HAP-1 (cell line): ENCODE results near the gene ZFAND2A.
"Not testable (repeated sequence)": the region's sequence is repeated elsewhere in the genome, so short reads cannot be mapped to it uniquely, and the experiment has no call there.

Experiments
- DNase-seq, 2 experiments: peaks; one replicate each; pipeline ENCODE4 v3.0.0-alpha.2; 2016 to 2020; ENCODE audit warnings: low spot score in 2 of 2
- H3K27me3 ChIP-seq: fragments of 250-450 bp; sonication (Bioruptor Pico); 2 replicates; pipeline ENCODE4 v1.5.1; 2020; ENCODE audit warnings: low read depth, mild to moderate bottlenecking, moderate library complexity
- H3K36me3 ChIP-seq: fragments of 250-450 bp; sonication (Bioruptor Pico); replicated peaks from 2 replicates; pipeline ENCODE4 v1.5.1; 2020; ENCODE audit warnings: mild to moderate bottlenecking
- H3K4me1 ChIP-seq: fragments of 250-450 bp; sonication (Bioruptor Pico); 2 replicates; pipeline ENCODE4 v1.5.1; 2020; ENCODE audit warnings: mild to moderate bottlenecking
- H3K4me3 ChIP-seq: fragments of 250-450 bp; sonication (Bioruptor Pico); 2 replicates; pipeline ENCODE4 v1.5.1; 2020; ENCODE audit warnings: mild to moderate bottlenecking, moderate library complexity
- H3K9me3 ChIP-seq: fragments of 250-450 bp; sonication (Bioruptor Pico); 2 replicates; pipeline ENCODE4 v1.5.1; 2020; ENCODE audit warnings: mild to moderate bottlenecking, moderate library complexity
- in situ Hi-C: fragments of 300-500 bp; cut with MboI; formaldehyde crosslinking; loops from 3 replicates; pipeline ENCODE4 v1.14.3; 2020; ENCODE audit warnings: low sequenced_read_pairs, inconsistent platforms, mixed read lengths

Gene ZFAND2A

DNA sequence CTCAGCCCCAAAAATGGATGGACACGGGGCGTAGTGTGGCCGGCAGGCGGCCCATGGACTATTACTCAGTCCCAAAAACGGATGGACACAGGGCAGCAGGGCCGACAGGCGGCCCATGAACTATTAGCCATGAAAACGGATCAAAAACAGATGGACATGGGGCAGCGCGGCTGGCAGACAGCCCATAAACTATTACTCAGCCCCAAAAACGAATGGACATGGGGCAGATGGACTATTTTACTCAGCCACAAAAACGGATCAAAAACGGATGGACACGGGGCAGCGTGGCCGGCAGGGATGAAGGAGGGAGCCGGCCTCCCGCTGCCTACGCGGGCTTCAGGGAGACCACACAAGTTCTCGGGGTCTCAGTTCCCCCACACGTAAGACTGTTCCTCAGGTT is 39.2 kb downstream of the ZFAND2A start:
- in situ Hi-C loops: no loop called here
- no peaks in the 10 kb centered on the region for H3K27me3 ChIP-seq

DNA sequence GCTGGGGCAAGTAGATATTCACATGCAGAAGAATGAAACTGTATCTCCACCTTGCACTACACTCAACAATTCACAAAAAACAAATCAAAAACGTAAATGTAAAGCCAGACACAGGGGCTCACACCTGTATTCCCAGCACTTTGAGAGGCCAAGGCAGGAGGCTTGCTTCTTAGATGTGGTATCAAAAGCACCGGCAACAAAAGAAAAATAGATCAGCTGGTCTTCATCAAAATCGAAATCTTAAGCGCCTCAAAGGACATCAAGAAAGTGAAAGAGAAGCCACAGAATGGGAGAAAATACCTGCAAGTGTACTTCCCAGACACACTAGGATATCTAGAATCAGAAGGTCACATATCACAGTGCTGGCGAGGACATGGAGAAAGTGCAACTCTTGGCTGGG is 40.8 kb downstream of the ZFAND2A start:
- no peaks in the 10 kb centered on the region for H3K36me3 ChIP-seq
- in situ Hi-C loops: no loop called here
- no peak overlapping the region for H3K4me3 ChIP-seq
- no peaks in the 10 kb centered on the region for H3K9me3 ChIP-seq
- DNase-seq: no peak
- no peaks in the 10 kb centered on the region for H3K27me3 ChIP-seq
- H3K4me1 ChIP-seq: no peaks in the 10 kb centered on the region

More for the DNA sequence above, 39.2 kb downstream of the ZFAND2A start:
- H3K4me1 ChIP-seq: no peaks in the 10 kb centered on the region
- no peaks in the 10 kb centered on the region for H3K9me3 ChIP-seq
- 0 out of 2 replicates have a peak, but pooled peaks cover 4% of the 10 kb centered on the region for H3K36me3 ChIP-seq
- H3K4me3 ChIP-seq: no peak overlapping the region
- no peak for DNase-seq

DNA sequence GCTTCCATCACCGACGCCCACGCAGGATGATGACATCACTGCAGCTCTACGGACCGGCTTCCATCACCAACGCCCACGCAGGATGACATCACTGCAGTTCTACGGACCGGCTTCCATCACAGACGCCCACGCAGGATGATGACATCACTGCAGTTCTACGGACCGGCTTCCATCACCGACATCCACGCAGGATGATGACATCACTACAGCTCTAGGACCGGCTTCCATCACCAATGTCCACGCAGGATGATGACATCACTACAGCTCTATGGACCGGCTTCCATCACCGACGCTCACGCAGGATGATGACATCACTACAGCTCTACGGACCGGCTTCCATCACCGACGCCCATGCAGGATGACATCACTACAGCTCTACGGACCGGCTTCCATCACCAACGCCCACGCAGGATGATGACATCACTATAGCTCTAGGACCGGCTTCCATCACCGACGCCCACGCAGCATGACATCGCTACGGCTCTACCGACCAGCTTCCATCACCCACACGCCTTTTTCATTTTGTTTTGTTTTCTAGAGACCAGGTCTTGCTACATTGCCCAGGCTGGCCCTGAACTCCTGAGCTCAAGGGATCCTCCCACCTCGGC is 42.6 kb downstream of the ZFAND2A start:
- no peaks in the 10 kb centered on the region for H3K4me1 ChIP-seq
- H3K9me3 ChIP-seq: no peaks in the 10 kb centered on the region
- no peaks in the 10 kb centered on the region for H3K27me3 ChIP-seq
- no peak overlapping the region for H3K4me3 ChIP-seq
- in situ Hi-C loops: no loop called here
- H3K36me3 ChIP-seq: no peaks in the 10 kb centered on the region
- DNase-seq: no peak

DNA sequence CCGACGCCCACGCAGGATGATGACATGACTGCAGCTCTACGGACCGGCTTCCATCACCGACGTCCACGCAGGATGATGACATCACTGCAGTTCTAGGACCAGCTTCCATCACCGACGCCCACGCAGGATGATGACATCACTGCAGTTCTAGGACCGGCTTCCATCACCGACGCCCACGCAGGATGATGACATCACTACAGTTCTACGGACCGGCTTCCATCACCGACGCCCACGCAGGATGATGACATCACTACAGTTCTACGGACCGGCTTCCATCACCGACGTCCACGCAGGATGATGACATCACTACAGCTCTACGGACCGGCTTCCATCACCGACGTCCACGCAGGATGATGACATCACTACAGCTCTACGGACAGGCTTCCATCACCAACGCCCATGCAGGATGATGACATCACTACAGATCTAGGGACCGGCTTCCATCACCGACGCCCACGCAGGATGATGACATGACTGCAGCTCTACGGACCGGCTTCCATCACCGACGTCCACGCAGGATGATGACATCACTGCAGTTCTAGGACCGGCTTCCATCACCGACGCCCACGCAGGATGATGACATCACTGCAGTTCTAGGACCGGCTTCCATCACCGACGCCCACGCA is 43.5 kb downstream of the ZFAND2A start:
- H3K9me3 ChIP-seq, H3K36me3 ChIP-seq, in situ Hi-C loops, H3K27me3 ChIP-seq, H3K4me1 ChIP-seq, H3K4me3 ChIP-seq, DNase-seq: not testable (repeated sequence)

DNA sequence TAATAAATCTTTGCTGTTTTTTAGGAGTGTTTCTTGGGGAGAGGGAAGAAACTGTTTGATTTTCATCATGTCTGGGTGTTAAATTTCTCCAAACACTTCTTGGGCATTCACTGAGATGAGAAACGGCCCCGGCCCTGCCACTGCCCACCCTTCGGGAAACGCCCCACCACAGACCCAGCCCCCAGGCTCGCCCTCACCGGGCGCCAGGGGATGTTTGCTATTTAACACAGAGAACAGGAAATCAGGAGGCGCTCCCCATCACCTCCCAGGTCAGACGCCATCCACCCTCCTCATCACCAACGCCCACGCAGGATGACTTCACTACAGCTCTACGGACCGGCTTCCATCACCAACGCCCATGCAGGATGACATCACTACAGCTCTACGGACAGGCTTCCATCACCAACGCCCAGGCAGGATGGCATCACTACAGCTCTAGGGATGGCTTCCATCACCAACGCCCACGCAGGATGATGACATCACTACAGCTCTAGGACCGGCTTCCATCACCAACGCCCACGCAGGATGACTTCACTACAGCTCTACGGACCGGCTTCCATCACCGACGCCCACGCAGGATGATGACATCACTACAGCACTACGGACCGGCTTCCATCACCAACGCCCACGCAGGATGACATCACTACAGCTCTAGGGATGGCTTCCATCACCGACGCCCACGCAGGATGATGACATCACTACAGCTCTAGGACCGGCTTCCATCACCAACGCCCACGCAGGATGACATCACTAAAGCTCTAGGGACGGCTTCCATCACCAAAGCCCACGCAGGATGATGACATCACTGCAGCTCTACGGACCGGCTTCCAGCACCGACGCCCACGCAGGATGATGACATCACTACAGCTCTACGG is 44.6 kb downstream of the ZFAND2A start:
- H3K27me3 ChIP-seq, H3K9me3 ChIP-seq, H3K36me3 ChIP-seq, DNase-seq, H3K4me3 ChIP-seq, in situ Hi-C loops, H3K4me1 ChIP-seq: not testable (repeated sequence)

DNA sequence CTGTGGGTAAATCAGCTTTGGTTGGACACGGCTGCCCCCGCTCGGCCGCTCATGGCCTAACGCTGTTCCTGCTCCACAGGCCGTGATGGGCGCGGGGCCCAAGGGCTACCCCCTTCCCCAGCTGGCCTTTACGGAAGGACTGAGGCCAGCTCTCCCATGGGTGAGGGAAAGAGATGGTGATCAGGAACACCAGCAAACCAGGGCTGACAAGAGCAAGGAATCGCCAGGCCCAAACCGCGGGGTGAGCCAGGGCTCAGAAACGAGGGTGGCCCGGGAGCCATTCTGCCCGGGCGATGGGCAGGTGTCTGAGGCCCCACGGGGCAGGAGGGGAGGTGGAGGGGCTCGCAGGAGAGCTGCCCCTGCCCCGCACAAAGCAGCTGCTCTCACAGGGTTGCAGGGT is 45.5 kb downstream of the ZFAND2A start:
- Histone ChIP-seq H3K36me3 (no peaks in the 10 kb centered on the region), H3K27me3 (no peaks in the 10 kb centered on the region), H3K4me1 (no peaks in the 10 kb centered on the region), H3K4me3 (no peak overlapping the region), H3K9me3 (no peaks in the 10 kb centered on the region)
- in situ Hi-C loops: no loop called here
- no peak for DNase-seq

DNA sequence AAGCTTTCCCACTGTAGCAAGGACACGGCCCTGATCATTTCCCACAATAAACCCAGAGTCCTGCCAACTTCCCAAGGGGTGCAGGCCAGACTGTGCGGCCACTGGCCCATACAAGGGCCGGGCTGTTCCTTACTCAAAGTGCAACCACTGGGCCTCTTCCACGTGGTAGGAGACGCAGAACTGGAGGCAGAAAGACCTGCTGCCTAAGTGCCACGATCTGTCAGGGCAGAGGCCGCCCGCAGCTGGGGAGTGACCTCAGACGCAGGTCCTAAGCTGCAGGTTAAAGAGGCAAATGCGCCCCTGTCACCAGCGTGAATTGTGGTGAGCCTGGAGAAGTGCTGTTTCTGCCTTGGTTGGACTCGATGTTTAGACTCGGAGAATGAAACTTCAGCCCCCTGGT is 45.9 kb downstream of the ZFAND2A start:
- H3K9me3 ChIP-seq: no peaks in the 10 kb centered on the region
- H3K4me1 ChIP-seq: no peaks in the 10 kb centered on the region
- no peak for DNase-seq
- H3K36me3 ChIP-seq: no peaks in the 10 kb centered on the region
- H3K27me3 ChIP-seq: no peaks in the 10 kb centered on the region
- in situ Hi-C loops: no loop called here
- H3K4me3 ChIP-seq: no peak overlapping the region

DNA sequence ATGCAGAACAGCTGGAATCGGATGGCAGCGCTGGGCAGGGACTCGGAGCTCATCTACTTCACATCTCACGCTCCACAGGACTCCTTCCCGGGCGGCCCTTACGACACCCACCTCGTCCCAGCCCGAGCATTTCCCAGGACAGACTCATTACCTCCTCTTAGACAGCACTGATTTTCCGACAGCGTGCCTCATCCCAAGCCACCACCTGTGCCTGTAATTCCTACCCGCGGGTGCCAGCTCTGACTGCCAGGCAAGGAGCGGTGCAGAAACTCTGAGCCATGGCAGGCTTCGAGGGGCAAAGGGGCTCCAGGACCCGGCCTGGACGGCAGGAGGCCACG is 46.5 kb downstream of the ZFAND2A start:
- Histone ChIP-seq H3K36me3 (no peaks in the 10 kb centered on the region), H3K9me3 (no peaks in the 10 kb centered on the region), H3K4me3 (no peak overlapping the region), H3K4me1 (no peaks in the 10 kb centered on the region), H3K27me3 (no peaks in the 10 kb centered on the region)
- in situ Hi-C loops: no loop called here
- no peak for DNase-seq

DNA sequence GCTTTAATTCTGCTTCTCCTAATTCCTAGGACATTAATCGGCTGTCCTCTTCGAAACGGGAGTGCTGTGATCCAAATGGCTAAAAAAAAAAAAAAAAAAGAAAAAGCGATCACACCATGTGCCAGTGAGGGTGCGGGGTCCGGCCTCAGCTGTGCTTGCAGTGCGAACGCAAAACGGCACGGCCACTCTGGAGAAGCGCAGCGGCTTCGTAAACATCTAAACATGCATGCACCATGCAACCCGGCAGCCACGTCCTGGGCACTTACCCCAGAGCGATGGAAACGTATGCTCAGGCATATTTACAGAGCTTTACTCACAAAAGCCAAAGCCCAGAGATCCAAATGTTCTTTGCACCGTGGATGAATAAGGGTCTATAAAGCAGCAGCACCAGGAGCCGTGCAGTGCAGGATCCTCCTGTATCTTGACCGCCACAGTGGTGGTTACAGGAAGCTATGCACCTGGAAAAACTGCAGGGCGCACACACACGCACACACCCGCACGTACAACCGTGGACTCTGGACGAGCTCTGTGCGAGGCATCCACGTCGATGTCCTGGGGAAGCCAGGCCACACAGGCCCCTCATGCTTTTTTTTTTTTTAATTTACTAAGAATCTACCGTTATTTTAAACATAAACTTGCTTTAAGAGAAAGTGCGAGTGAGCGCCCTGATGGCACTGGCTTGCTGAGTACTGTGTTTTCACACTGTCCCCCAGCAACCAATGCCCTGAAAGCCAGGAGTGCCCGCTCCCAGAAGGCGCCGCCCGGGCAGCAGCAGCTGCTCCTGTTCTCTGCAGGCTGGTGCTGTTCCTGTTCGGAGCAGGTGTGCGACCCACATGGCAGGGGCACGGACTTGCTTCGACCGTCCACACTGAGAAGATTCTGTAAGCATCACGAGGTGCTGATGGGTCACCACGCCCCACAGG is 47.1 kb downstream of the ZFAND2A start:
- no peaks in the 10 kb centered on the region for H3K9me3 ChIP-seq
- in situ Hi-C loops: no loop called here
- H3K27me3 ChIP-seq: no peaks in the 10 kb centered on the region
- no peak overlapping the region for H3K4me3 ChIP-seq
- DNase-seq: no peak
- no peaks in the 10 kb centered on the region for H3K36me3 ChIP-seq
- no peaks in the 10 kb centered on the region for H3K4me1 ChIP-seq

DNA sequence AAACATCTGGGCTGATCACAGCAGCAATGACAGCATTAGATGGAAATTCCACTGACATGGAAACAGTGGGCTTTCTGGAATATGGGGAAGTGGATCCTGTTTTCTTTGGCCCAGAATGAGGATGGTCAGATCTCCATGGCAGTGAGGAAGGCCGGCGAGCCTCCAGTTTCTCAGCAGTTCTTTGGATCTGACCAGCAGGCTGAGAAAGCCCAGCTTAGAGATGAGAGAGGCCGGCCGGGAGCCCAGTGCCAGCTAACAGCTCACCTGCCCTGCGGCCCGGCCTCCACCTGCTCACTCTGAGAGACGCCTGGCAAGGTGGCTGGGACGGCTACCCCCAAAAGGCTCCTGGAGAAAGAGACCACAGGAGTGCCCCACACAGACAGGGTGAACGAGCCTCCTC is 47.9 kb downstream of the ZFAND2A start:
- H3K36me3 ChIP-seq: no peaks in the 10 kb centered on the region
- in situ Hi-C loops: no loop called here
- DNase-seq: no peak
- no peaks in the 10 kb centered on the region for H3K4me1 ChIP-seq
- no peaks in the 10 kb centered on the region for H3K27me3 ChIP-seq
- H3K4me3 ChIP-seq: no peak overlapping the region
- no peaks in the 10 kb centered on the region for H3K9me3 ChIP-seq

DNA sequence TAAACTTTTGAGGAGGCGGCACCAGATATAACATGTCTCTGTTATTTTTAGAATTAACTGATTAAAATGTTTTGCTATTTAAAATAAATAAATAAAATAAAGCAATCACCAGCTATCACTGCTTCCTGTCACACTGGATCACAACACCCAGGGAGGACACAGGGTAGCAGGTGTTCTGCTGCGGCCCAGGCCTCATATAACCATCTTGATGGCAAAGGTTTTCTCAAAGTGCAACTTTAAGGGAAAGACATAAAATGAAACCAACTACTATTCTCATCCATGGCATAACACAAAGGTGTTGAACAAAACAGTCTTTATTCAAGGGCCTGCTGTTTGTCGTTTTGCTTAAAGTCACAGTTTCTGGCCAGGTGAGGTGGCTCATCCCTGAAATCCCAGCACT is 48.8 kb downstream of the ZFAND2A start:
- Histone ChIP-seq H3K36me3 (no peaks in the 10 kb centered on the region), H3K27me3 (no peaks in the 10 kb centered on the region), H3K4me1 (no peaks in the 10 kb centered on the region), H3K9me3 (no peaks in the 10 kb centered on the region), H3K4me3 (no peak overlapping the region)
- in situ Hi-C loops: no loop called here
- no peak for DNase-seq

DNA sequence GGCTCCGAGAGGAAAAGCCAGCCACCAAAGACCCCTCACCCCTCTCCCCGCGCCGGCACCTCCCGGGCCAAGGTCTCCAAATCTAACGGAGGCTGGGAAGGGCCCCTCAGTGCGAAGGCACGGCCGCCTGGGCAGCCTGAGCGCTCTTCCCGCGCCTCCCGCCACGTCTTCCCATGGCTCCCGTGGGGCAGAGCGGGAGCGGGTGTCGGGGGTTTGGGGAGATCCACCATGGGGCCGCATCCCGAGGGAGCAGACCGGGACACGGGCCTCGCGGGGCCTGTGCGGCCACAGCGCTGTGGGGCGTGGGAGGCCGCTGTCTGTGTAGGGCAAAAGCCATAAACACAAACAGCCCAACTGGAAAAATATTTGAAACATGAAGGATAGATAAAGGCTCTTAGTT is 49.6 kb downstream of the ZFAND2A start:
- H3K4me1 ChIP-seq: no peaks in the 10 kb centered on the region
- no peak overlapping the region for H3K4me3 ChIP-seq
- H3K36me3 ChIP-seq: no peaks in the 10 kb centered on the region
- DNase-seq: no peak
- no peaks in the 10 kb centered on the region for H3K27me3 ChIP-seq
- H3K9me3 ChIP-seq: no peaks in the 10 kb centered on the region
- in situ Hi-C loops: no loop called here

DNA sequence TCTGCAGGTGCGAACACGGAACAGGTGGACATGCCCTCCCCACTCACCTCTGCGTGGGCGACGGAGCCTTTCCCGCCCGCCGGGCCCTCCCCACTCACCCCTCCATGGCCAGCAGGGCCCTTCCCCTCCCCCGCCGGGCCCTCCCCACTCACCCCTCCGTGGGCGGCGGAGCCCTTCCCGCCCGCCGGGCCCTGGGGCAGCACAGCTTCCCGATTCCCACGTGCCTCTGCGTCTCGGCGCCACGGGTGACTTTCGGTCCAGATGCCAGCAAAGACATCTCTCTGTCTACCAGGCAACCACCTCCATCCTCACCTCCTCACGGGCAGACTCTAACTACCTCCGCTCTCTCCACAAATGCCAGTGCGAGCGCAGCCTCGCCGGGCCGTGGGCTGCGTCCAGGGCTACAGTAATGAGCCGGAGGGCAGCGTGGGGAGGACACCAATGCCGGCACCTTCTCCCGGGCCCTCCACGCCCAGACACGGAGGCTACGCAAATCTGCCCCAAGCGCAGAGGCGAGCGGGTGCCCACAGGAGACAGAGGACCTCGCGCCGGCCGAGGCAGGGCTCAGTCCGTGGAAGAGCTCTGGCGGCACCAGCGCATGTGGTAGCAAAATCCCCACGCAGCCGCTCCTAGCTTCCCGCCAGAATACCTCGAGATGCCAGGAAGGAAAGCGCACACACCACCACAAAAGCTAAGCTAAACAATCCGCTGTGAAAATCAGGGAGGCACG is 50.2 kb downstream of the ZFAND2A start:
- DNase-seq: no peak
- Histone ChIP-seq H3K9me3 (no peaks in the 10 kb centered on the region), H3K36me3 (no peaks in the 10 kb centered on the region; the same call in 1 of the 2 replicates), H3K27me3 (no peaks in the 10 kb centered on the region), H3K4me3 (no peak overlapping the region), H3K4me1 (no peaks in the 10 kb centered on the region)
- in situ Hi-C loops: no loop called here
